Activated T-helper 1 cell treated with Interleukin-2 at 50 U/mL for 16 hours (primary cell): Measurements from ENCODE around the gene TTC23L.
"Not testable (repeated sequence)": the region's sequence is repeated elsewhere in the genome, so short reads cannot be mapped to it uniquely, and the experiment has no call there.

Experiments used
- DNase-seq: peaks from one replicate; pipeline ENCODE4 v3.0.0-alpha.2; 2020; ENCODE audit warnings: low read depth

Gene TTC23L, protein sequence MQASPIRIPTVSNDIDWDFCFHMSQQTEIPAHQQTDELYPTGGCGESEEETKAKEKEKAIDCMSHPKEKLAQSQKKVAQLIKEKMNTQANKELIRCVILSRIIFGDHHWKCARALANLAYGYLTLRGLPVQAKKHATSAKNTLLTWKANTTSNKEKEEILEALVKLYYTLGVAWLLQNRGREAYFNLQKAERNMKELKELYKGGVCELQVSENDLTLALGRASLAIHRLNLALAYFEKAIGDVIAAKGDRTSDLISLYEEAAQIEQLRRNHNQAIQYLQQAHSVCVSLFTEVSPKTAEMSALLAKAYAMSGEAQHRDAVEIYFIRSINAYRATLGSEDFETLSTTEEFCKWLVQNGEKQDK

DNA sequence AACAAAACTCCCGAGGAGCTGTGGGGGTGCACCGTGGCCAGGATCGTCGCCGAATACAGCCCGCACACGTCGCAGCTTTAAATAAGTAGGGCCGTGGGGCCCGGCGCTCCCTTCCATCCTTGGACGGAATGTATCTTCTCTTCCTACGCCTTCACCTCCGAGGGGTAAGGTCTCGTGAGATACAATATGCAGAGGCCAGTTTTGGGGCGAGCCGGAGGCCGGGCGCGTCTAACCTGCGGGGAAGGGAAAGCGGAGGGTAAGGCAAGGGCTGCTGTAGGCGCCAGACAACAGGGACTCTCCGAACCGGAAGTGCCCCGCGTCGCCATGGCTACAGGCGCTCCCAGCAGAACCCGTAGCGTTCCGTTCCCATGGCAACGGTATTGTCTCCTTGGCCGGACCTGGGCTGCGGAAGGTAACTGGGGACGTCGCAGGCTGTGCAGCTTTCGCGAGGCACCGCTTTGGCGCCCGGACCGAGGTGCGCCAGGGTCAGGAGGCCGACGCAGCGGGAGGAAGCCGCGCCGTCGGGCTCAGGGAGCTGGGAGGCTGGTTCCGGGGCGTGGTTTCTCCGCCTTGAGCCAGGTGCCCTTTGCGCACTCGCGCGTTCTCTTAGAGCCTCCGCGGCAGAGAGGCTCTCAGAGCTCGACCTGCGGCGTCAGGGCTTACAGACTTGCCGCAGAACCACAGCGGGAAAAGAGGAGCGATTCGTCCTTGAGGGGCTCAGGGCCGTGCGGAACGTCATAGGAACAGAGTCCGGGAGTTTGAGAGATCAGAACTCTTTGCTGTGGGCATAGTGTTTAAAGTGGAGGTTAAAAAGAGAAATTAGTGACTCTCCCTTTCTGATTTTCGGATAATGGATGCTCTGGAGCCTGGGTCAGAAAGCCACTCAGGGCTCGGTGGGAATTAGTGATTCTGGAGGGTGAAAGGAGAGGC, at the start of gene TTC23L:
Gene TTC23L (plus strand): TSS at position 380 of the 930 bp plus-strand sequence. CDS start 1,508 bp downstream, outside the sequence.
- DNase-seq = peak; percentile 81

DNA sequence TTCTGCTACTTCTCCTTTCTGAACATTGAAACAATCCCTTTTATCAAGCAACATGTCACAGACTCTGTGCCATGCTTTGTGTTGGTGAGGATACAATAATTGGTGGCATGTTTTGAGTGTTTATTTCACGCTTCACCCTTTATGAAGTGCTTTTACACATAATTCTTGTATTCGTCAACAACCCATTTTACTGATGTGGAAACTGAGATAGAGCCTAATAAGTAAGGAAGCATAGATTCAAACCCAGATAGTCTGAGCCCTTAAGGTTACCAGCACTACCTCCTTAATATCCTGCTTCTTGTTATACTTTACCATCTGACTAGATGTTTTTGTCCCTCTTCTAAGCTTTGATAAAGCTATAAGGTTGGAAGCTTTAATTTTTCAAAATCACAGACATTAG, 49.3 kb upstream of the TTC23L start:
- no peak for DNase-seq

DNA sequence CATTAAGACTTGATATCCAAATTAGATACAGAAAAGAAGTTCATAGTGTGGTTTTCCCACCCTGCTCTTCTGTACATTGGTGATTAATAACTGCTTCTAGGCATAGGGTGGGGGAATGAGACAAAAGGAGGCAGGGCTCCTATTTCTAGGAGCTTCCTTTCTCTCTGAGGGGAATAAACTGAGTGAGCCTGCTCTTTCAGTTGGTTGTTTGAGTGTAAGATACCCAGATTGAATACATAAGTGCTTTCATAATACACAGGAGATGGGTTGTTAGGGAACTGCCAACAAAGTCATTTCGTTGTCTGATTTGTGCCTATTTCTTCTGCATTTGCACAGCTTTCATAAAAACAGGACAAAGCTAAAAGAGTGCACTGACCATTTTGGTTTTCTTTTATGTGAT, 48.9 kb upstream of the TTC23L start:
- DNase-seq = no peak

DNA sequence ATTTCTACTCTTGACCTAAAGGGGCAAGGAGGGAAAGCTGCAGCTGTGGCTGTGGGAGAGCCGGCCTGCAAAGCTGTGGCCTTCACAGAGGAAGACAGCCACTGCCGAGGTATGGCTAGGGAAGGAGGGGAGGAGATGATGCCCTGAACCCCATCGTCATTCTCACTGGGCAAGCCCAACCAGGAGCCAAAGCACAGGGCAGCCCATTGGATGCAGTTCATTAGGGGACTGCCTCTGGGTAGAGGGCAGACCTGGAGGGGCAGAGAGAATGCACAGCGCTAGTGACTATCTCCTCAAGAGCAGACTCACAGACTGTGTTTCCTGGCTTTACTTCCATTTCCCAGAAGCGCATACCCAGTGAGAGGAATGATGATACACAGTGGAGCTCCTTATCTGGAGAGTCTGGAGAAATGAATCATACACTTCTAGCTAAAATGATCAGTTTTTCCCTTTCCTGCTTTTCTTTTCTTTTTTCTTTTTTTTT, 47.2 kb upstream of the TTC23L start:
- no peak for DNase-seq

DNA sequence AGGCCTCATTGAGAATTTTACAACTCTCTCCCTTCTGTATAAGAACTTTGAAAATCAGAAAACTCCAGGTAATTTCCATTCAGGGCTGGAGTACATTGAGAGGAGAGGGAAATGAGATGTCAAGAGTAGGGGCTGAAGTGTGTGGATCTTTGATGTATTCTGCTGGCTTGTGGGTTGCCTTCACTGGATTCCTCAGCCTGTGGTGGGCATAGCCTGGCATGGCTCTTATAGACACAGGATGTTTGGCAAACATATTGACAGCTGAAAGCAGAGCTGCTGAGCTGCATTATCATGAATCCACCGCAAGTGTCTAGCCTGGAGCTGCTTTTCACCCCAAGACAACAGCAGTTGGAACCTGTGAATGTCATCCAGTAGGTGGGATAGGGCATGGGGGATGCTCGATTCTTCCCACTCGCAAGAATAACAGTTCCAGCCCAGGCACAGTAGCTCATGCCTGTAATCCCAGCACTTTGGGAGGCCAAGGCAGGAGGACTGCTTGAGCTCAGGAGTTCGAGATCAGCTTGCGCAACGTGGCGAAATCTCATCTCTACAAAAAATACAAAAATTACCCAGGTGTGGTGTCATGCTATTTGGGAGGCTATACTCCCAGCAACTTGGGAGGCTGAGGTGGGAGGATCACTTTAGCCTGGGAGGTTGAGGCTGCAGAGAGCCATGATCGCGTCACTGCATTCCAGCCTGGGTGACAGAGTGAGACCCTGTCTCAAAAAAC, 36.0 kb upstream of the TTC23L start:
- DNase-seq = no peak

DNA sequence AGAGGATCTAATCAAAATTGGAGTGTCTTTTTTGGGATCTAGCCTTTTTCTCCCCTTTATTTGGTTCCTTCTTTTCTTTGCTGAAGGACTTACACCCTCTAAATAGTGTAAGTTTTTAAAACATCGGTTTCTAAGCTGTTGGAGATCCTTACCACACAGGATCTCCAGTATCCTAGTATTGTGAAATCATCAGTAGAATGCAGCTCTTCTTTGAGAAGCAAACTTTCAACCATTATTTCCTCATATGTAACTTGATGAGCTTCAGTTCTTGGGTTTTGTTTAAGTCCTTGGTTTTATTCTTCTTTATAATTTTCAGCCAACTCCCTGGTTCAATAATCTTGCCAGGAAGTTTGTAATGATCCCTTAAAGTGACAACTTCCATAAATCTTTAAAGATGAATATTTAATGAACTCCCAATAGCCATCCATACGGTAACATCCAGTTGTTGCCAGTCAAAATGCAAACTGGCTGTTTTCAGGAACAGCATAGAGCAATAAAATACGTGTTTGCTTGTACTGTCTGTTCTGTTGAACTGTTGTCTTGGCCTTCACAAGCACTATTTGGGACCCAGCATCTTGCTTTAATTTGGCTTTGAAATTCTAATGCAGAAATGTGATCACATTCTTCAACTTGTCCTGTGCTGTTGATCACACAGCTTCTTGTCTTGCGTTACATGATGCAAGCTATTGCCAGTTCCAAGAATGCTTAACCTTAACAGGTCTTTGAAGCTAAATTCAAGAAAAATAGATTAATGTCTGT, 34.8 kb upstream of the TTC23L start:
- DNase-seq = no peak

DNA sequence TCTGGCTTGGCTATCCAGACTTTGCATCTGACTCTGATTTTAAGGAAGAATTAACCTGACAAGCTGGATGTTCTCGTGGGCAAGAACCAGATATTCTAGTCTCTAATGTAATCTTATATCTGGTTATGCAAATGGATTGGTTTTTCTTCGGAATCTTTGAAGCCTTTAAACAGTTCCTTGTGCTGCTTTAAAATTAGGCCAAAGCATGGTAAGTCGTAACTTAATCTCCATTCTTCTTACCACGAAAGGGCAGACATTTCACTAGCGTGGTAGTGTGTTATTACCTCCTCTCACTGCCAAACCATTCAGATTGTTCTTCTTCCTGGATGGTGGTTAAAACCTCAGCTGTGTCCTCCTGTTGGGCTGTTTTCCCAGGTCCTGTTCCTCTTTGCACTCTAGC, 34.1 kb upstream of the TTC23L start:
- no peak for DNase-seq

DNA sequence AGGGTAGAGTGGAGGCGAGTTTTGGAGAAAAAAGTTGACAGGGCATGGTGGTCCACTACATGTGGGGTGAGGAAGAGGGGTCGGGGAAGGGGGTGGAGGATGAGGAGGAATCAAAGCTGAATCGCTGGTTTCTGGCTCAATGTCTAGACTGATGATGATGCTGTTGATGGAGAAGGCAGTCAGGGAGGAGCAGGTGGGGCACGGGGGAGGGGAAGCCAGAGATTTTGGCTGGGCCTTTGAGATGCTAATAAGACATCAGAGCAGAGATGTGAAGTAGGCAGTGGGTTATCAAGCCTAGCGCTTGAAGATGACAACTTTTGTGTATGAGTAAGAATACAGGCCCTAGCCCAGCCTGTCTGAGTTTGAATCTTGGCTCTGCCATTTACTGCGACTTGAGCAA, 32.4 kb upstream of the TTC23L start:
- no peak for DNase-seq

DNA sequence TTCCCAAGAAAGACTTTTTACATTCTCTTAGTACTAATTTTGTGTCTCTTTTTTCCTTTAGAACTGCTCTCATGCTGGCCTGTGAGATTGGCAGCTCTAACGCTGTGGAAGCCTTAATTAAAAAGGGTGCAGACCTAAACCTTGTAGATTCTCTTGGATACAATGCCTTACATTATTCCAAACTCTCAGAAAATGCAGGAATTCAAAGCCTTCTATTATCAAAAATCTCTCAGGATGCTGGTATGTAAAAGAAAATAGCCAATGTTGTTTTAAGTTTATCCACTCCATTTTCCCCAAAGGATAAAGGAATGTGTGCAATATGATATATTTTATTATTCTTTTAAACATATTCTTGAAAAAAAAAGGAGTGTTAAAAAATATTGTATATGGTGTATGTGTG, 27.3 kb upstream of the TTC23L start:
- DNase-seq = no peak

DNA sequence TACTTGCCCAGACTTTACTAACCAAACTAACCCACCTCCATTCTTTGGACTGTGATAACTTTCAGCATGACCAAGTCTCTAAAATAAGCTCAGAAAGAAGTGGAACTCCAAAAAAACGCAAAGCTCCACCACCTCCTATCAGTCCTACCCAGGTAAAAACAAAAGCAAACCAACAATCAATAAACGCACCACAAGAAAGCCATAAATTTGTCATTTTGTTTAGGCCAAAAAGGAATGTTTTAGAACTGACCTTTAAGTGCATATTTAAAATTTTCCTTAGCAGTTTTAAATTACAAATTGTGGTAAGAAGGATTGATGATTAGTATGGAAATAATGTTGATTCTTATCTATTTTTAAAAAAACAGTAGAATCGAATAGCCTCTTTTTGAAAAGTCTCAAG, 25.5 kb upstream of the TTC23L start:
- DNase-seq = no peak

DNA sequence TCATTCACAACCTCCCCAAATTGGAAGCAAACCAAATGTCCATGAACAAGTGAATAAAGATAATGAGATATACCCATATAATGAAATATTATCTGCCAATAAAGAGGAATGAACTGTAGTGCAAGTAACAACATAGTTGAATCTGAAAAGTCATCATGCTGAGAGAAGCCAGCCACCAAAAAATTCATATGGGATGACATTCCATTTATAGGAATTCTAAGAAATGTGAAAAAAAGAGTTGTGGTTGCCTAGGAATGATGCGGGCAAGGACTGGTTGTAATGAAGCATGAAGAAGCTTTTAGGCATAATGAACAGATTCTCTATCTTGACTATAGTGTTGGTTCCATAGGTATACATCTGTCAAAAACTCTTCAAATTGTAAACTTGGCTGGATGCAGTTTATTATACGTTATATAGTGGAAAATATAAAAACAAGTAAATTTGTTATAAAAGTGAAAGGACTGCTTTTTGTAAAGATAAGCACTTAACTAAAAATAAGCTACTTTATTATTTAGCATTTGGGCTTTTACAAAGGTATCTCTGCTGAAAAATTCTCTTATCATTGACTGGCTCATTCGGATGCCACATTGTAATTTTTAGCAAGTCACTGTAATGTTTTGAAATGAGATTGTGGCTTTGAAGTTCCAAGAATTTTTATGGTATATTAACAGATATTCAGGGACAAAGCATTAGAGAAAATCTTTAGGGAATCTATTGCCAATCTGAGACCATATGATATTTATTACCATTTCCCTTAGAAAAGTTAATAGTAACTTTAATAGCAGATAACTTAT, 21.2 kb upstream of the TTC23L start:
- no peak for DNase-seq

DNA sequence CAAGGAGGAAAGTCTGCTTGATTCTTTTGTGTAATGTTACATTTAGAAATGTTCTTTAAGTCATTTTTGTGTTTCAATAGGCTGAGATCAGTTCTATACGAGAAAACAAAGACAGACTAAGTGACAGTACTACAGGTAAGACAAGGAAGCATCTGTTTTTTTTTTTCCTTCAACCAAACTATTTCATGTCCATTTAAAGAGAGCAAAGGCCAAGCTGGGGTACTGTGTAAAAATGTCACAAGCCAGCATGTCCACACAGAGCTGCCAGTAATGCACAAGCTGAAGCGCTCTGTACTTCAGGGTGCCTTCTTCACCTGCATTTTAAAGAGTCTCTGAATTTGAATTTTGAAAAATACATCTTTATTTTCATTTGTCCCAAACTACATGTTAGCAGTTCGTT, 20.2 kb upstream of the TTC23L start:
- DNase-seq = no peak

DNA sequence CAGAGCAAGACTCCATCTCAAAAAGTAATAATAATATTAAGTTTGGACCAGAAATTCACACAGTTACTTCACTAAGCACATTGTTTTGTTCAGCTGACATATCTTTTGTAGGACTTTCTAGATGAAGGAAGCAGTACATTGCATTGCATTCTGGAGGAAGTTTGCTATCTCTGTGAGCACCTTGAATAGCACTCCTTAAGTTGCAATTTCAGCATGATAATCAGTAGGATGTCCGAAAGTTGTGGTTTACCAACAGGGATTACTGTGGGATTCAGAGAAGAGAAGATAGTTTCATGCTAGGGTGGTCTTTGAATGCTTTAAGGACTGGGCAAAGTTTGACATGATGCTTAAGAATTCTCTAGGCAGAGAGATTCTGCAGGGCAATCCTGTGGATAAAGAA, 18.4 kb upstream of the TTC23L start:
- DNase-seq = no peak

DNA sequence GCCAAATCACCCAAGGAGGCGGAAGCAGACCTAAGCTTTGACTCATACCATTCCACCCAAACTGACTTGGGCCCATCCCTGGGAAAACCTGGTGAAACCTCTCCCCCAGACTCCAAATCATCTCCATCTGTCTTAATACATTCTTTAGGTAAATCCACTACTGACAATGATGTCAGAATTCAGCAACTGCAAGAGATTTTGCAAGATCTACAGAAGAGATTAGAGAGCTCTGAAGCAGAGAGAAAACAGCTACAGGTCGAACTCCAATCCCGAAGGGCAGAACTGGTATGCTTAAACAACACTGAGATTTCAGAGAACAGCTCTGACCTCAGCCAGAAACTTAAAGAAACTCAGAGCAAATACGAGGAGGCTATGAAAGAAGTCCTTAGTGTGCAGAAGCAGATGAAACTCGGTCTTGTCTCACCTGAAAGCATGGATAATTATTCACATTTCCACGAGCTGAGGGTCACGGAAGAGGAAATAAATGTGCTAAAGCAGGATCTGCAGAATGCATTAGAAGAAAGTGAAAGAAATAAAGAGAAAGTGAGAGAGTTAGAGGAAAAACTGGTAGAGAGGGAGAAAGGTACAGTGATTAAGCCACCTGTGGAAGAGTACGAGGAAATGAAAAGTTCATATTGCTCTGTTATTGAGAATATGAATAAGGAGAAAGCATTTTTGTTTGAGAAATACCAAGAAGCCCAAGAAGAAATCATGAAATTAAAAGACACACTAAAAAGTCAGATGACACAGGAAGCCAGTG, 15.8 kb upstream of the TTC23L start:
- no peak for DNase-seq

DNA sequence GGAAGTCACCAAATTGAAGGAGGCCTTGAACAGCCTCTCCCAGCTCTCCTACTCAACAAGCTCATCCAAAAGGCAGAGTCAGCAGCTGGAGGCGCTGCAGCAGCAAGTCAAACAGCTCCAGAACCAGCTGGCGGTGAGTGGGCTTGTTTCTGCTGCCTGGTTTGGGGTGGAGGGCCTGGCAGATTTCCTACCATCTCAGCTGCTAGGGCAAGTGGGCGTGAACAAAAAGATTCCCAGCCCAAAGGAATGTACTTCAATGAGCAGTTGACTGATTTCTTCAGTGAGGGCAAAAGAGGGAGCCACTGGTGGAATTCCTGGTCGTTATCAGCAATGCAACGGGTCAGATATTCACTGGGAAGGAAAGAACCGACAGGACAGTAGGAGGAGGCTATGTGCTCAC, 12.6 kb upstream of the TTC23L start:
- DNase-seq = no peak

DNA sequence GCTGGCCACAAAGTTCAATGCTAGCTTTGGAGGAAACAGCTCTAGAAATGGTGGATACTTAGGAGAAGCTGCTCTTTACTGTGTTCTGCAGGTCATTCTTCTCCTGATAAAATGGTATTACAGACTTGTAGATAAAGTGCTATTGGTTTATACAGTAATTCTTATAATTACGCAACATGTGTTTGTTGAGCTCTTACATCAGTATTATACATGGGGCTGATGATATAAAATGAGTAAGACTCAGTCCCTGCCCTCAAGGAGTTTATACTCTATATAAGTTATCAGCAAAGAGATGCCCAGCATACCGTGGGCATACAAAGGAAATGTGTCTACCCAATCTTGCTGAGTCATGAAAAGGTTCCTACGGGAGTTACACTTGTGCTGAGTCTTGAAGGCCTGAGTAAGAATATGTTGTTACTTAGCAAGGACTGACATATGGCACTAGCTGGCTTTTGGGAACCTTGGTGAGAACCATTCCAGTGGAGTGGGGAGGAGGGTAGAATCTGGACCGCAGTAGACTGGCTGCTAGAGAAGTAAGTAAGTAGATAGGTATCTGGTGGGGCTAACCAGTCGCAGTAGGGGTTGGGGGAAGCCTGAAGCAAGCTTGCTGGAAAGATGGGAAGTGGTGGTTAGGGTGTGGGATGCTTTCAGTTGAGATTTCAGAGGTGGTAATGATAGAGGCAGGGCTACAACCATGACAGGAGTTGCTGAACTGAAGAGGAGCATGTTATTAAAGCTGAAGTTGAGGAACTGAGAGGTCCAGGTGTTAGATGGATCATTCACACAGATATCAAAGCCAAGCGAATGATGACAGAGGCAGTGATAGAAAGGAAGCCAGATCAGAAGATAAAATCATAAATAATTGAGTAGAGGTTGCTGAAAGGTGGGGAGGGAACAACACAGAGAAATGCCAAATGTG, 11.1 kb upstream of the TTC23L start:
- no peak for DNase-seq

DNA sequence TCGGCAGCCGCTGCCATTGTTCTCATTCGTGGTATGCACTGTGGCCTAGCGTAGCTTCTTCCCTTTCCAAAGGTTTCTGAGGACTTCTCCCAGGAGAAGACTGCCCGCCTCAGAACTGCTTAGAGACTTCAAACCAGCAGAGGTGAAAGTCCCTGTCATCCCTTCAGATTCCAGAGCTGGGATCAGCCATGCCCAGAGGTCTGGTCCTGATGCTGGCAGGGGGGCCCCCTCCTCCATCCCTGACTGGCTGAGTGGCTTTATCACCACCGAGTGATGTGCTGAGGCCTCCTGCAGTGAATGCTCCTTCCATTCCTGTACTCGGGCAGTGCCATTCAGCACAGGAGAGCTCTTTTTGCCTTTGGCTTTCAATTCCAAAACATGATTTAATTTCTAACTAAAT, 8.1 kb upstream of the TTC23L start:
- DNase-seq = not testable (repeated sequence)

DNA sequence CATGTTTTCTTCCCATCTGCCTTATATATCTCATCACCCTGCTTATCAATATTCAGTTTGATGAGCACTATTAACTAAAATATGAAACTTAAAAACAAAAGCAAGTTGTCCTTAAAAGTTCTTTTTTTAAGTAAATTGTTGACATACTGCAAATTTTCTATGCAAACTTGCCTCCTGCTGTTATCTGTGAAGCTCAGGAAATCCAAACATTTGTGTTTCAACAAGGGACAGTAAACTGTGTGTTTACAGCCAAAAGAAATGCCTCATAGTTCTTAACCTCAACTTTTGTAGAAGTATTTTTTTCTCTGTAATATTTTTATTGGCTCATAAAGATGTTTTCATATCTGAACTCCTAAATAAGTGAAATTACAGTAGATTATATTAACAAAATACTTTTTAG, 7.7 kb upstream of the TTC23L start:
- no peak for DNase-seq

DNA sequence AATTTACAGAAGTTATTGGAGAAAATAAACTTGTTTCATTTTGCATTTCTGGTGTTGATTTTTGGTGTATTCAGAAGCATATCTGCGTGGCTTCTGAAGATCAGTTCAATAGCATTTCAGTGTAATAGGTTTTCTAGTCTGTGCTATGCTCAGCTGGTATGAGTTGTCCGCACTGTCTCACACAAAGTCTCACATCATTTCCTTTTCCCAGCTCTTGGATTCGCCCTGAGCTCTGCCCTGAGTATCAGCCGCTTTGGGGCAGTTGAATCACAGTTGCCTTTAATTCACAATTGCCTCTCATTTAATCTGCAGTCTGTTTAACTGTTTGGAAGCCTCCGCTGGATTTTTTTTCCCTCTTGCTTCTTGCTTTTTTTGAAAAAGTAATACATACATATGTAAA, 6.4 kb upstream of the TTC23L start:
- DNase-seq = no peak
